Right atrium auricular region (tissue), 2 donors: ENCODE data around the gene TBPL2. TPM values are rescaled to one million over a fixed set of nuclear protein-coding genes. Genes with fewer than 3 reads are reported as not detected.

Source experiments
- DNase-seq: peaks from one replicate; pipeline ENCODE4 v3.0.0-alpha.2; 2019; ENCODE audit warnings: low spot score
- H3K27ac ChIP-seq, 2 donors: fragments of 200-600 bp; sonication (generic); 1 replicate in 1 of 2; 2 replicates in 1 of 2; pipeline ENCODE4 v1.5.1; 2016 to 2019
- H3K27me3 ChIP-seq, 2 donors: fragments of 200-600 bp; sonication (generic); one replicate each; pipeline versions ENCODE4 v1.5.1 to v1.6.0; 2017 to 2019
- H3K36me3 ChIP-seq: fragments of 200-600 bp; sonication (generic); one replicate; pipeline ENCODE4 v1.5.1; 2016
- H3K4me1 ChIP-seq, 2 donors: fragments of 200-600 bp; sonication (generic); one replicate each; pipeline versions ENCODE4 v1.5.1 to v1.6.0; 2017 to 2019
- H3K4me3 ChIP-seq, 2 donors: fragments of 200-600 bp; sonication (generic); 1 replicate in 1 of 2; 2 replicates in 1 of 2; pipeline ENCODE4 v1.5.1; 2017 to 2019; ENCODE audit warnings: mild to moderate bottlenecking in 1 of 2, moderate library complexity in 1 of 2
- H3K9me3 ChIP-seq, 2 donors: fragments of 200-600 bp; sonication (generic); one replicate each; pipeline ENCODE4 v1.5.1; 2019
- total RNA-seq, 2 donors: library from RNA; depleted of rRNA; stranded (reverse); fragments of >200 nt; gene quantifications; one replicate each; pipeline ENCODE4 v1.1.0, GENCODE V29; 2016
- TF ChIP-seq, protein P1 (sequence below), 2 donors: fragments of 200-600 bp; sonication (generic); IDR thresholded peaks; one replicate each; pipeline ENCODE4 v1.5.1; 2019; ENCODE audit warnings: antibody characterized with exemption in 2 of 2

The TBPL2 gene
- total RNA-seq, 2 donors from 2014 or later, result not detected

DNA sequence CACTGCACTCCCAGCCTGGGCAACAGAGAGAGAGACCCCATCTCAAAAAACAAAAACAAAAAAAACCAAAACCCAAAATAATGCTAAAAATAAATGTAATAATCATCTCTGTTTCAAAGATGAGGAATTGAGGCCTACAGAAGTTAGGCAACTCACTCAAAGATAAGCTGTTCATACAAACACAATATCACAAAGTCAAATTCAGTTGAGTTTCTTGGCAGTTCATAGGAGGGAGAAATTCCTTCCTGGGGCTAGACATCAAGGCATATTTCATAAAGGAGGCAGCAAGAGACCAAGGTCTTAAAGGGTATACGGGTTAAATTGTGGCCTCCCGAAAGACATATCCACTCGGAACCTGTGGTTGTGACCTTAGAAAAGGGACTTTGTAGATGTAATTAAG lies 8.7 kb upstream of the TBPL2 start:
- TF ChIP-seq, protein P1, sequence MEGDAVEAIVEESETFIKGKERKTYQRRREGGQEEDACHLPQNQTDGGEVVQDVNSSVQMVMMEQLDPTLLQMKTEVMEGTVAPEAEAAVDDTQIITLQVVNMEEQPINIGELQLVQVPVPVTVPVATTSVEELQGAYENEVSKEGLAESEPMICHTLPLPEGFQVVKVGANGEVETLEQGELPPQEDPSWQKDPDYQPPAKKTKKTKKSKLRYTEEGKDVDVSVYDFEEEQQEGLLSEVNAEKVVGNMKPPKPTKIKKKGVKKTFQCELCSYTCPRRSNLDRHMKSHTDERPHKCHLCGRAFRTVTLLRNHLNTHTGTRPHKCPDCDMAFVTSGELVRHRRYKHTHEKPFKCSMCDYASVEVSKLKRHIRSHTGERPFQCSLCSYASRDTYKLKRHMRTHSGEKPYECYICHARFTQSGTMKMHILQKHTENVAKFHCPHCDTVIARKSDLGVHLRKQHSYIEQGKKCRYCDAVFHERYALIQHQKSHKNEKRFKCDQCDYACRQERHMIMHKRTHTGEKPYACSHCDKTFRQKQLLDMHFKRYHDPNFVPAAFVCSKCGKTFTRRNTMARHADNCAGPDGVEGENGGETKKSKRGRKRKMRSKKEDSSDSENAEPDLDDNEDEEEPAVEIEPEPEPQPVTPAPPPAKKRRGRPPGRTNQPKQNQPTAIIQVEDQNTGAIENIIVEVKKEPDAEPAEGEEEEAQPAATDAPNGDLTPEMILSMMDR (IDR thresholded peaks at IDR 0.05), result no peak
- Histone ChIP-seq H3K9me3 (no peaks in the 10 kb centered on the region), H3K36me3 (no peaks in the 10 kb centered on the region), H3K4me3 (no peak overlapping the region), H3K4me1 (peaks cover 0 to 43% of the 10 kb centered on the region in 2 donors), H3K27ac (no peak overlapping the region), H3K27me3 (no peaks in the 10 kb centered on the region)
- no peak for DNase-seq

DNA sequence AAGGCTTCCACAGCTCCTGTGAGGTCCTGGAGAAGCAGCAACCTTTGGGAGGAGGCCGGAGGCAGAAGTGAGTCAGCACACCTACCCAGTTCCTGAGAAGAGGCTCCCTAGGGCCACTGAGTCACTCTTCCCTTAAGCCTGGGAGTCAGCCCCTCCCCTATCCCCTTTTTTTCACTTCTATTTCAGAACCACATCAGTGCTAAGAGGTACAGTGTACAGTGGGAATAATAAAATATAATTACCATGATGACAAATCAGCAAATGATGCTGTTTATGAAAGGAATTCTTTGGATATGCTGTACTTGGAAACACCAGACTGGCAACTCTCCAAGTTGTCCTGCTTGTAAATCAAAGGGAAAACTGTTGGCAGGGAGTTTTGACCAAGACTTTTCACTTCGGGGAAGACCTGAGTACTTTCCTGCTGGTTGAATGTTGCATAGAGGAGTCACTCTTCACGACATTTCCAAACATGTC lies 7.8 kb upstream of the TBPL2 start:
- DNase-seq, result no peak
- H3K36me3 ChIP-seq, result no peaks in the 10 kb centered on the region
- H3K27ac ChIP-seq, result no peak overlapping the region
- no peaks in the 10 kb centered on the region for H3K27me3 ChIP-seq
- H3K4me1 ChIP-seq, result peaks cover 0 to 35% of the 10 kb centered on the region in 2 donors
- H3K4me3 ChIP-seq, result no peak overlapping the region
- TF ChIP-seq, protein P1 (IDR thresholded peaks at IDR 0.05), result no peak
- H3K9me3 ChIP-seq, result no peaks in the 10 kb centered on the region

DNA sequence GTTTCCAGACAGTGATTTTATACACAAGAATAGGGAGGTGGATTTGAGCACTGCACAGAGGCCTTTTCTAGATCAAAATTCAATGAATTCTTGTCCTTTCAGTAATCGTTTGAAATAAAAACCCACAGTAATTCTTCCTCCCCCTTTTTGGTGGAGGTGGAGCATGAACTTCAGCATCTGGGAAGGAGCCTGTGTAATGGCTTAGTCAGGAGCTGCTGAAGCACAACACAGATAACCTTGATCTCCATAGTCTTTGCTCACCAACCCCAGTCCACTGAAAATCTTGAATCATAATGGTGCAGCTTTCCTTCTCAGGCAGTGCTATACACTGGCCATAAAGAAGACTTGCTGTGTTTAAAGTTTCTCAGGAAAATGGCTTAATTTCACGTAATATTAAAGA lies 6.4 kb upstream of the TBPL2 start:
- DNase-seq, result no peak
- no peak overlapping the region for H3K4me3 ChIP-seq
- TF ChIP-seq, protein P1 (IDR thresholded peaks at IDR 0.05), result no peak
- peaks cover 0 to 32% of the 10 kb centered on the region in 2 donors for H3K4me1 ChIP-seq
- H3K9me3 ChIP-seq, result no peaks in the 10 kb centered on the region
- H3K27me3 ChIP-seq, result no peaks in the 10 kb centered on the region
- H3K36me3 ChIP-seq, result no peaks in the 10 kb centered on the region
- no peak overlapping the region for H3K27ac ChIP-seq

DNA sequence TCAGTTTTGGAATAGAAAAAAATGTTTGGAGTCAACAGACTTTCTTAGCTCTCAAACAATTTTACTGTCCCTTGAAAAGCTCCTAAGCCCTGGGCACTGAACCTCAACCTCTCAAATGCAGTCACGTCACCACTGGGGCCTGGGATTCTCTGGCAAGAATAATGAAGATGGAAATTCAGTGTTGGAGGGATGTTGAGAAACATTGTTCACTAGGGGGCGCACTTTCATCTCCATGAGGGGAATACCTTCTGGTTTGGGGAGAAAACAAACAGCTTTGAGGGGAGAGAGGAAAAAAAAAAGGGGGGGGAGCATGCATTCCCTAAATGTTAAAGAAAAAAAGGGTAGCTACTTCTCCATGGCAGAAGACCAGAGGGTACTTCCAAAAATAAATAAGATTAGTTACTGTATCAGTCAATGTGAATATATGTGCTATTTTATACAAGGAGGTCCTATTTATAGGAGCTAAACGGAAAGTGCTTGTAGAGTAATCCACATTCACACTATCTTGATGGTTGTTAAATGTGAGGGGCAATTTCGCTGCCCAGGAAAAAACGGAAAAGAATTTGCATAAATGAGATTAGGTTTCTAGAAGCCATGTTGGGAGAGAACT lies 5.8 kb upstream of the TBPL2 start:
- Histone ChIP-seq H3K4me1 (peaks cover 0 to 26% of the 10 kb centered on the region in 2 donors), H3K4me3 (no peak overlapping the region), H3K9me3 (no peaks in the 10 kb centered on the region), H3K27me3 (no peaks in the 10 kb centered on the region), H3K36me3 (no peaks in the 10 kb centered on the region), H3K27ac (no peak overlapping the region)
- TF ChIP-seq, protein P1 (IDR thresholded peaks at IDR 0.05), result peak; percentile 38 to 75
- DNase-seq, result peak; percentile 70

DNA sequence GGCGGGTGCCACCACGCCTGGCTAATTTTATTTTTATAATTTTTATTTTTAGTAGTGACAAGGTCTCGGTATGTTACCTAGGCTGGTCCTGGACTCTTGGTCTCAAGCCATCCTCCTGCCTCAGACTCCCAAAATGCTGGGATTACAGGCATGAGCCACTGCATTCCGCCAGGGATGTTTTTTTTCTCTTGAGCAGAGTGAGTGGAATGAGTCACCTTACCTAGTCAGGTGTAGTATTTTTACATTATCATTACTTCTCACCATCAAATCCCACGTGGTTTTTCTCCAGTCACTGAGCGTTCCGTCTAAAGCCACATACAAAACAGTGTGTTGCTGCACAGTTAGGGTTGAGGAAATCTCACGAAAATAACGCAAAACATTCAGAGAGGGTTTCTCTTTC lies 870 bp upstream of the TBPL2 start:
- Histone ChIP-seq H3K4me1 (peaks cover 0 to 5% of the 10 kb centered on the region in 2 donors), H3K27ac (no peak overlapping the region)
- TF ChIP-seq, protein P1 (IDR thresholded peaks at IDR 0.05), result no peak

More for the DNA sequence above, 870 bp upstream of the TBPL2 start:
- no peak for DNase-seq
- Histone ChIP-seq H3K9me3 (no peaks in the 10 kb centered on the region), H3K4me3 (no peak overlapping the region), H3K27me3 (no peaks in the 10 kb centered on the region), H3K36me3 (no peaks in the 10 kb centered on the region)
